Omental fat pad (tissue), 4 donors: ENCODE measurements around the gene SMIM12. TPM values are rescaled to one million over a fixed set of nuclear protein-coding genes. Genes with fewer than 3 reads are reported as not detected.

ENCODE experiments used
- ATAC-seq: fragments of 150-250 bp; one replicate; pipeline ENCODE4 v1.9.1; 2016; ENCODE audit warnings: mild to moderate bottlenecking, moderate library complexity; ENCODE audit not compliant: low FRiP score
- DNase-seq: peaks from one replicate; pipeline ENCODE4 v3.0.0-alpha.2; 2019; ENCODE audit warnings: low spot score
- CTCF ChIP-seq, 3 donors: fragments of 450-650 bp; IDR thresholded peaks; one replicate each; pipeline ENCODE4 v1.5.1; 2016 to 2017; ENCODE audit warnings: antibody characterized with exemption in 3 of 3, mild to moderate bottlenecking in 3 of 3, moderate library complexity in 2 of 3
- total RNA-seq, 4 donors: library from RNA; depleted of rRNA; stranded (reverse); fragments of >200 nt; gene quantifications; one replicate each; pipeline ENCODE4 v1.1.0, GENCODE V29; 2016

The SMIM12 gene
- total RNA-seq: 10 to 100 TPM; 34.0 to 65.4 (median 42.1) TPM

- peak in 1 of 3 donors; percentile 26 for TF ChIP-seq CTCF (IDR thresholded peaks at IDR 0.05)
- ATAC-seq: peak; percentile 99
Observed at GRCh38 chr1:34859446-34860200, at the start of gene SMIM12. Gene SMIM12 (minus strand): TSS chr1:34859749. CDS start chr1:34855977, 3,772 bp downstream.

GRCh38 chr1:34908369-34908768 is 48.8 kb upstream of the SMIM12 start:
- TF ChIP-seq CTCF (IDR thresholded peaks at IDR 0.05): no peak
- DNase-seq (no peak), ATAC-seq (no peak)

More at GRCh38 chr1:34859446-34860200, at the start of gene SMIM12:
- DNase-seq: peak; percentile 80

- no peak for TF ChIP-seq CTCF (IDR thresholded peaks at IDR 0.05)
- ATAC-seq: no peak
- DNase-seq: no peak
Observed at GRCh38 chr1:34907487-34908090, 48.0 kb upstream of the SMIM12 start.

- no peak for DNase-seq
- ATAC-seq: no peak
- no peak for TF ChIP-seq CTCF (IDR thresholded peaks at IDR 0.05)
Observed at GRCh38 chr1:34906756-34907155, 47.2 kb upstream of the SMIM12 start.

- DNase-seq: no peak
- no peak for ATAC-seq
- TF ChIP-seq CTCF (IDR thresholded peaks at IDR 0.05): no peak
Observed at GRCh38 chr1:34906222-34906621, 46.7 kb upstream of the SMIM12 start.

GRCh38 chr1:34905098-34905459 is 45.5 kb upstream of the SMIM12 start:
- no peak for TF ChIP-seq CTCF (IDR thresholded peaks at IDR 0.05)
- ATAC-seq (no peak), DNase-seq (no peak)
